ENCODE results near the gene NUP62. TPM values are rescaled to one million over a fixed set of nuclear protein-coding genes. Genes with fewer than 3 reads are reported as not detected.

NUP62 gene
- polyA plus RNA-seq, 12 donors: 43.9 to 530 (median 54.9) TPM

DNA sequence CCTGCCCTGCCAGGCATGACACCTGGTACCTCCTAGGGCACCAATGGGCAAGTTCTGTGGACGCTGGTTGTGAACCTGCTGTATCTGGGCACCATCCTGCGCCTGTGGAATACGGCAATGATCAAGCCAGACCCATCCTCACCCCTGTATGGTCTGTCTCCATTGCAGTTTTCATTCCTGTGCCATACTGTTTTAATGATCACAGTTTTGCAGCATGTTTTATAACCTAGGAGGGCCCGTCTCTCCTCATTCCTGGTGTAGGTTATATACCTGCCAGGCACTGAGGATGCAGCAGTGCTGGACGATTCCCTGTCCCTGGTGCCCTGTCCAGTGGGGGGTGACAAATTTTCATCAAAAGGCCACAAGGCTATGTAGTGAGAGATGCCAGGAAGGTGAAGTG is 46.2 kb downstream of the NUP62 start:
- DNase-seq: no peak

DNA sequence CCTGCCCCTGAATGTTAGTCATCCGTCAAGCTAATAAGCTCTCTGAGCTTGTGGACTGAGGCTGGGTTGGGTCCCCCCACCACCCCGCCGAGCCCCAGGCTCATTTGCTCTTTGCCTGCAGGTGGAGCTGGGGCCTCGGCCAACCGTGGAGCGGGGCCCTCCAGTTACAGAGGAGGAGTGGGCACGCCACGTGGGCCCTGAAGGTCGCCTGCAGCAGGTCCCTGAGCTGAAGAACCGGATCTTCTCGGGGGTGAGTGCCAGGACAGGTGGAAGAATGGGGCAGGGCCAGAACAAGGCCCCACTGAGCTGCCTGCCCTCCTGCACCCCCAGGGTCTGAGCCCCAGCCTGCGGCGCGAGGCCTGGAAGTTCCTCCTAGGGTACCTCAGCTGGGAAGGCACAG is 46.7 kb downstream of the NUP62 start:
- DNase-seq: no peak

DNA sequence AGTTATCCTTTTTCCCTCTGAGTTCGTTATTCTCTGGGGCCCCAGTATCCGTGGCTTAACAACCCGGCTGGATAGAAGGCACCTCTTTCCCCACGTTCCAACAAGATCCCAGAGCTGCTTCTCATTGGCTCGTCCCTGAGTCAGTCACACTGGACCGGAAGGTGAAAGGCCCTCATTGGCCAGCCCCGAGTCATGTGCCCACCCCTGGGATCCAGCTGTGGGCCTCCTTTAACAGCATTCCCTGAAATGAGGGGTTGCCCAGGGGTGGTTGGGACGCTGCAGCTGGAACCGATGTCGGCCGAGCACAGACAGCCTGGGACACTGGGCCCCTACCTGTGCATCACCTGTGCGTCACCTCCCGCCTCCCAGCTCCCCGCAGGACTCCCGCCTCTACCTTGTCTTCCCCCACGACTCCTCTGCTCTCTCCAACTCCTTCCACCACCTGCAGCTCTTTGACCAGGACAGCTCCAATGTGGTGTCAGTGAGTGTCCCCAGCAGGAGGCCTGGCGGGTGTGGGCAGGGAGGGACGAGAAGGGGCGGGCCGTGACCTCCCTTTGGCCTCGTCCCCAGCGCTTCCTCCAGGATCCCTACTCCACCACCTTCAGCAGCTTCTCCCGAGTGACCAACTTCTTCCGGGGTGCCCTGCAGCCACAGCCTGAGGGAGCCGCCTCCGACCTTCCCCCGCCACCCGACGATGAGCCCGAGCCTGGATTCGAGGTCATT is 47.5 kb downstream of the NUP62 start:
- DNase-seq: no peak

DNA sequence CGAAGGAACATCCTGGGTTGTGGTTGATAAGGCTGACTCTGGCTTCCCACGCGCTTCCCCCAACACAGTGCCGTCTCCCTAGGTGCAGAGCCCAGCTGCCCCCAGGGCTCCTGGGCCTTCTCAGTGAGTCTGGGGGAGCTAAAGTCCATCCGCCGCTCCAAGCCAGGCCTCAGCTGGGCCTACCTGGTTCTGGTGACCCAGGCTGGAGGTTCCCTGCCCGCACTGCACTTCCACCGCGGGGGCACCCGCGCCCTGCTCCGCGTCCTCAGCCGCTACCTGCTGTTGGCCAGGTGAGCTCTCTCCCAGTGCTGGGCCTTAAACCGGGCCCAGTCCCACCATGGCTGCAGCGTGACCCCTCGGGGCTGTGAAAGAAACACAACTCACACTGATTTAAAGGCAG is 48.1 kb downstream of the NUP62 start:
- DNase-seq: no peak

DNA sequence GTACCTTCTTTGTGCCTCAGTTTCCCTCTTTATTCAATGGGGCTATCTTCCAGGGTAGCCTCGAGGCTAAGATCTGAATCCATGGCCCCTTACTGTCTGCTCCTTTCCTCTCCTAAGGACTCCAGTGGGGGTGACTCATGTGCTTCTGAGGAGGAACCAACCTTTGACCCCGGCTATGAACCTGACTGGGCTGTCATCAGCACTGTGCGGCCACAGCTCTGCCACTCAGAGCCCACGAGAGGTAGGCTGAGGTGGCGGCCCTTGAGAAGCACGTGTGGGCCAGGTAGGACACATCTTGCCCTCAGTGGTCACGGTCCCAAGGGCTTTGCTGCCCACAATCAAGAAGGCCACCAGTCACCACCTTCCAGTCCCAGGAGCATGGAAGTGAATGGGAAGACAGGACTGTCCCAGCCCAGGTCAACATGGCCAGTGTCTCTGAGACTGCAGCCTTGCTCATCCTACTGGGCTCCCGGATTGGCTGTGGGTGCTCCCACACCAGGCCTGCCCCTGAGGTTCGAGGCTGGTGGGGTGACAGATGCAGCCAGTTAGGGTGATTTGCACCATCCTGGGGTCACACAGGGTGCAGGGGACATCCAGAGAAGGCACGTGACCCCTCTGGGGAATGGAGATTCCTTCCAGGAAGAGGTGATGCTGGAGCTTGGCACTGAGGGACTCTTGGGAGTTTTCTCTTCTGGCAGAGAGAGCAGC is 49.0 kb downstream of the NUP62 start:
- no peak for DNase-seq

DNA sequence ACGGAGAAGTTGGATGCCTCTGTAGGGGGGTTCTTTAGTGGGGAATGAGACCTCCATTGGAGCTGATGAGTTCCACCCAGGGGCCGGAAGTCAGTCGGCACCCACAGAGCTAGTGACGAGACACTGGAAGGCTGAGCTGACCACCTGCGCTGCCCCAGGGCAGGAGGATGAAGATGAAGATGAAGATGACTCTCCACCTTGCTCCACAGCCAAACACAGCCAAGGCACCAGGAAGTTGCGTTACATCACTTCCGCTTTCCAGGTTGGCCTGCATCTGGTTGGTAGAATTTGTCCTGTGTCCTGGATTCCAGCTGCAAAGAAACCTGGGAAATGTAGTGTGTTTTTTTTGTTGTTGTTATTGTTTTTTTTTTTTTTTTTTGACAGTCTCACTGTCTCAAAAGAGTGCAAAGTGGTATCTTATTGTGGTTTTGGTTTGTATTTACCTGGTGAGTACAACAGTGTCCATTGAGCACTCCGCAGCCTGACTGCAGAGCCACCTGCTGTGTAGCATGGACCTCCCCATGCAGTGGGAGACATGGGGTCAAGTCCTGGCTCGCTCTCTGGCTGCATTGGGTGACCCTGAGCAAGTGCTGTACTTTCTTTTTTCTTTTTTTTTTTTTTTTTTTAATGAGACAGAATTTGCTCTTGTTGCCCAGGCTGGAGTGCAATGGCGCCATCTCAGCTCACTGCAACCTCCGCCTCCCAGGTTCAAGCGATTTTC is 49.9 kb downstream of the NUP62 start:
- no peak for DNase-seq

DNA sequence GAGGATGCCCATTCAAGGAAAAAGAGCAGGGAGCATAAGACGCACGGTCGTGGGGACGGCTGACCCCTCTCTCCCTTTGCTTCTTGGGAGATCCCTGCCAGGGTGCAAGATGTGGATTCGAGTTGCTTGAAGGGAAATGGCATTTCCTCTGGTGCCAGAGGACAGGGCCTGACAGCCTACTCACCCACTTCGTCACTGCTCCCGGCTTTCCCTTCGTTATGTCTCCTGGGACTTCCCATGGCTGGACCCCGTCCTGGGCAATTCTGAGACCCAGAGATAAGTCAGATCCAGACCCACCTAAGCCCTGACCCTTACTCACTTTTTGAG is 50.6 kb downstream of the NUP62 start:
- no peak for DNase-seq

DNA sequence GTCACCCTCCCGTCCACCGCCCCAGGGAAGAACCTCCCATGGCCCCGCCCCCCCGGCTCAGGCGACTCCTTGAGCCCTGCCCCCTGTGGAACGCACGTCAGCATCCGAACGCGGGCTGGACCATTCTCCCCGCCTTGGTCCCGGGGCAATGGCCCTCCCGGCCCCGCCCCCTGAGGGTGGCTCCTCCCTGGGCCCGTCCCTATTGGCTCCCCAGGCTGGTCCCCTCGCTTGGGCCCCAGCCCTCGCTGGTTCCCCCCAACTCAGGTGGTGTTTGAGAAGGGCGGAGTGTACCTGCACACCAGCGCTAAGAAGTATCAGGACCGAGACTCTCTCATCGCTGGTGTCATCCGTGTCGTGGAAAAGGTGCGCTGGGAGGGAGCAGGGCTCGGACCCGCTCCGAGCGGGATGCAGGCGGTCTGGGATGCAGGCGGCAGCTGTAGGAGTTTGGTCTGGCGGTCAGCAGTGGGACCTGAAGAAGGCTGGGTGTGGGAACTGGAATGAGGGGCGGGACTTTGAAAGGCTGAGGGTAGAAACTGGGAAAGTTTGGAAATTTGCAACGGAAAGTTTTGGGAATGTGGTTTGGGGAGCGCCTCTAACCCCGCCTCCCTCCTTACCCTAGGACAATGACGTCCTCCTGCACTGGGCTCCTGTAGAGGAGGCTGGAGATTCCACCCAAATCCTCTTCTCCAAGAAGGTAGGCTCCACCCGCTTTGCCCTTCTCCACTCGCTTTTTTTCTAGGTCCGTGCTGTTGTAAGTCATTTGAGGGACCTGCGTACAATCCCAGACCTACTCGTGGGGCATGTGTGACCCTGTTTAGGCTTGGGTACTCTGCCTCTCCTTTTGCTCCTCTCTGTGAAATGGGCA is 51.2 kb downstream of the NUP62 start:
- DNase-seq: peak; percentile 97

DNA sequence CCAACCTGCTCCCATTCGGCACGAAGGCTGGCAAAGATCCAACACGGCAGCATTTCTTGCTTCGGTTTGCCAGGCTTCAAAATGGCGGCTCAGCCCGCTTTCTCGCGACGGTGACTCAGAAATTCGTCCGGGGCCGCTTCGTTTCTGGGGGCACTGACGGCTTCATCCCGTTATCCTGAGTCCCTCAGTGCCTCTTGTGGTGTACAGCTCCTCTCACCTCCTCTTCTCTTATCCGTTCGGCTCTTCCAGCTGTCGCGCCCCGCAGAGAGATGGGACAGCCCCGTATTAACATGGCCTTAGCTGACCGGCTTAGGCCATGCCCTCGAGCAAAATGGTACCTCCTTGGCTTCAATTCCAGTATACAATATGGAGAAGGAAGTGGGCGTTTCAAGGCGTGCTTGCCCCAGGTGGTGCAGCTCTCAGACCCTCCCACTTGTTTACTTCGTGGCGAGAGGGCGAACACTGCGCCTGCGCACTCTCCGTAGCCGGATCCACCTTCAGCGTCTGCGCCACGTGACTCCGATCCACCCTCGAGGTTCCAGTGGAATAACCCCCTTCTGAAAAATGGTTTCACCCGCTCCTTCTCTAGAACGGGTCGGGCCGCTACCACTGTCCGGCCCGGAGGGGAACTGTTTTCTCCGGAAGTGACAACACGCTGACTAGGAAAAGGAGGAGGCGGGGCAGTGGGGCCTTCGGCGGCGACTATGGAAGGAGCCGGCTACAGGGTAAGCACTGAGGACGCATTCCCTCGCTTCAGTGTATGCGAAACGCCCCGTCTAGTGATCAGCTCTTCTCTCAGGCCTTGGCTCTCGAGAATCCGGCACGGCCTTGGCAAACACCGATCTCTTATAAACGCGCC is 52.1 kb downstream of the NUP62 start, which contains the start of the genes AKT1S1 and TBC1D17:
AKT1S1 (minus strand) TSS at position 336 of the 859 bp plus-strand sequence. CDS start 4,060 bp downstream, outside the sequence.
TBC1D17 (plus strand) TSS at position 683 of the 859 bp plus-strand sequence; CDS start at position 705, 22 bp downstream.
- peak; percentile 100 for DNase-seq

DNA sequence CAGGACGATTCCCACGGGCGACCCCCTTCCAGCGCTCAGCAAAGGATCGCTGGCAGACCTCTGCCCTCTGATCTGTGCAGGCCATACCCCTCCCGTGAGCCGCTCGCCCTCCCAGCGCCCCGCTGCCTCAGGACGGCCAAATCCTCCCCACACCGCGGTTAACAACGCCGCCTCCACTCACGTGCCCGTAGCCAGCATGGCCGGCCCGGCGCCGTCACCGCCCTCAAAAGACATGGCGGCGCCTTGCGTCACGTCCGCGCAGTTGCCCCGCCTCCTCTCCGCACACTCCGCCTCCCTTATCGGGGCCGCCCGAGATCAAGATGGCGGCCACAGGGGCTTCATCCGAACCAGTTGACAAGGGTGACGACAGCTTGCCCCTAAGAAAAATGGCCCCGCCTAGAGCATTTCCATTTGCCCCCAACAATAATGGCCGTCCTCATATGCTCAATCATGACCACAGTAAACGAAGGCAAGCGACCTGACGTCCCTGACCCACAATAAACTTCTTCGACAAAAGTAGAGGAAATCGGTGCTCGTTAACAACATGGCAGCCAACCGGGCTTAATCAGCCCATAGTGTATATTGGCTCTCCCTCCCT is 52.8 kb downstream of the NUP62 start:
- peak; percentile 99 for DNase-seq

DNA sequence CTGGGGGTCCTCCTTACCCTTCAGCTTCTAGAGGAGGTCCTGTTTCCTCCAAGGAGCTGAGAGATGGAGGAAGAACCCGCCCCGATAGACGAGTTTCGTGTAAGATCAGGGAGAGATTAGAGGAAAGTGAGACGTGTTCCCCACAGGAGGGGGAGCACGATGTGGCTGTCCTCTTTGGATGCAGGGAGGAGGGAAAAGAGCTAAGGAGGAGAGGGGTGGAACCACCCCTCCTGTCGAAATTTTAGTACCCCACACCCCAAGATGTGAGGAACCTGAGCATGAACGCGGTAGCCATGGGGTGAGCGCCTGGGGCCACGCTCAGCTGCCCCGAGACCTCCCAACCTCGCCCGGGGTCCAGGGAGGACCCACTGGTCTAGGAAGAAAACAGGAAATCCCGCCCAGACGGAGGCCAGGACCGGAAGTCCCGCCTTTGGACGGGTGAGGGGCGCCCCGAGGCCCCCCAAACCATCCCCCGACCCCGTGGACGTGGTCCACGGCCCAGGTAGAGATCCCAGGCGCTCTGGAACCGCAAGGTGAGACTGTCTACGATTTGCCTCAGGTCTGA is 53.4 kb downstream of the NUP62 start:
- peak; percentile 81 for DNase-seq

DNA sequence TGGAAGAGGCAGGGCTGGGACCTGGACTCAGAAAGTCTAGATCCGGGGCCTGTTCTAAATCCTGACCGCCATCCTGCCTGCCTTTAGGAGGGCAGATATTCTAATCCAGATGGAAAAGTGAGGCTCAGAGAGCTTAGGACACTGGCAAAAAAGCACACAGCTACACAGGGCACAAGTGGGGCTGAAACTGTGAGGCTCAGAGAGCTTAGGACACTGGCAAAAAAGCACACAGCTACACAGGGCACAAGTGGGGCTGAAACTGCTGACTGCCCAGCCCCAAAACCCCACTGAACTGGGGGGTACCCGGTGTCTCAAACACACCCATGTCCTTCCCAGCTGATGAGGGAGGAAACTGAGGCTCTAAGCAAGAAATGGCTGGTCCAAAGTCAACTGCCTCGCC is 54.1 kb downstream of the NUP62 start:
- DNase-seq: no peak

DNA sequence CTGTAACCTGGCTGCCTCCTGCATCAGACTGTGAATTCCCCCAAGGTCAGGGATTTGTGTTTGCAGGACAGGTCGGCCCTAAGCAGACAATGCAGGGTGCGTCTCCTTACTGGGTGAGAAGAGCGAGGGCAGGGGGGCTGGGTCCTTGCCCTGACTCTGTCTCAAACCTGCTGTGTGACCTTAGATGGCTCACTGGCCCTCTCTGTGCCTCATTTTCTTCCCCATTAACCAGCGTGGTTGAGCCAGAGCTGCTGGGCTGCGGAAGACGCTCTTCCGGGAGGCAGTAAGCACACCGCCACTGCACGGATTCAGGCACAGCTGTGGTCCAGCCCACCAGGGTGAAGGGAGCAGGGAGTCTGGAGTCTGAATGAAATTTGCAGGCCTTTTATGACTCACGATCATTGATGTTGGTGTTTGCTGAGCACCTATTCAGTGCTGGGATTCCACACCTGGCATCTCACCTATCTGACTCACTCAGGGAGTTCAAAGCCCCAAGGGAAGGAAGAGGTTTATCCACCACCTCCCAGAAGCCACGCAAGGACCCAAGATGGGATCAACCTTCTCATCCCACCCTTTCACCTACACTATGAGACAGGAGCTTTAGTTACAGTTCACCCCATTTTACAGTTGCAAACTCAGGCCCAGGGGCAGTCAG is 54.7 kb downstream of the NUP62 start:
- DNase-seq: no peak

DNA sequence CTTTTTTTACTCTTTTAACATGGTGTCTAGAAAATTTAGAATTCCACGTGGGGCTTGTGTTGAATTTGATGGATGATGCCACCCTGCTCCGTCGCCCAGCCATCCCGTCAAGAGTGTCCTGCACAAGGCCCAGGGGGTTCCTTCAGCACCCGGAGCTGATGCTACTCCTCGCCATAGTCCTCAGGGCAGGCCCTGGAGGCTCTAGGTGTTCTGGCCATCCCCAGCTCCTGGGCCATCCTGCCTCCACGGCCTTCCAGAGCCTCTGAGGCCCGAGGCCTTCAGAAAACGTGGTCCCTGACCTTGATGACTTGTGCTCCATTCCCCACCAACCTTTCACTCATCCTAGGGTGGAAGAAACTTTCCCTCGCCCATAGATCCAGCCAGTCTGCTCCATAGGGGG is 55.5 kb downstream of the NUP62 start:
- no peak for DNase-seq

DNA sequence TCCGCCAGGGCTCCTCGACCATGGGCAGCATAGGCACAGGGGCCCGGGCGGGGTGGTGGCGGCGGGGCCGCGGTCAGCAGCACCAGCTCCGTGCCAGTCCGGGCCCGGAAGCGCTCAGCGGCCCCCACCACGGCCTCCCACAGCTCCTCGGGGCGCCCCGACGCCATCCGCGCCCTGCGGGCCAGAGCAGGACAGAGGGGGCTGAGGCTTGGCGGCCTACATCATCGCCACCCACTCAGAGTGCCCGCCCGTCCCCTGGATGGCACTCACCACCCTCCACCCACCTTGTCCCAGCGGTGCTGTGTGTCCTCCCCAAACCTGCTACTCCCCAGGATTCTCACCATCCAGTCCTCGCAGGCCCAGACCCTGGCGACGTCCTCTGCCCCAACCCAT is 56.2 kb downstream of the NUP62 start:
- DNase-seq: no peak

DNA sequence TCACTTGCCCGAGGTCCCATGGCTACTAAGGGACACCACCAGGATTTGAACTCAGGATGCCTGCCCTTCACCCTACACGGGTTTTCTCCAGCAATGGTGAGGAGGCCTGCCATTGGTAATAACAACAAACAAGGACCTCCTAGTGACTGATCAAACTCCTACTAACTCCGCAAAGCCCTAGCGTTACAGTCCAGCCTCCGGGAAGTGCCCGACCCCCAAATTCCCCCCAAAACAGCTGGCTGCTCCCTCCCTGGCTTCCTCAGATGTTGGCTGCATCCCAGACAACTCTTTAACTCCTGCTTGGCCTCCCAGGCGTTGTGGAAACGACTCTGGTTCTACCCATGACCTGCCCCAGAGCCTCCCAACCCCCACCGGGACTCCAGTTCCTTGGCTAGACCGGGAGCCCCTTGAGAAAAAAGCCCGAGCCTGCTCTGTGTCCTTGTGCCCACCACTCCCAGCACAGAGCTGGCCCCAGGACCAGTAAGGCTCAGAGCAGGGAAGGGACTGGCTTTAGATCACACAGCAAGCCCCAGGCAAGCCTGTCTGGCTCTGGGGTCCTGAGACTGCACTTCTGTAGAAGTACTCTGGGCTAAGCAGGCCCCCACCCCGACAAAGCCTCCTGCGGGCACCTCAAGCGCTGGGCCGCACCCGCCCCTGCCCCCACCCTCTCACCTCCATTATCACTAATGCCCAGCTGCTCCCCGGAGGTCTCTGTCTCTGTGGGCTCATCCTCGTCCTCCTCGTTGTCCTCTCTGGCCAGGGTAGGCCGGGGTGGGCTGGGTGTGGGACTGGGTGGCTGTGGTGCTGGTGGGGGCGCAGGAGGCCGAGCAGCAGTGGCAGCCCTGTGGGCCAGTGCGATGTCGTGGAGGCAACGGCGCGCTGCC is 56.8 kb downstream of the NUP62 start:
- DNase-seq: no peak

DNA sequence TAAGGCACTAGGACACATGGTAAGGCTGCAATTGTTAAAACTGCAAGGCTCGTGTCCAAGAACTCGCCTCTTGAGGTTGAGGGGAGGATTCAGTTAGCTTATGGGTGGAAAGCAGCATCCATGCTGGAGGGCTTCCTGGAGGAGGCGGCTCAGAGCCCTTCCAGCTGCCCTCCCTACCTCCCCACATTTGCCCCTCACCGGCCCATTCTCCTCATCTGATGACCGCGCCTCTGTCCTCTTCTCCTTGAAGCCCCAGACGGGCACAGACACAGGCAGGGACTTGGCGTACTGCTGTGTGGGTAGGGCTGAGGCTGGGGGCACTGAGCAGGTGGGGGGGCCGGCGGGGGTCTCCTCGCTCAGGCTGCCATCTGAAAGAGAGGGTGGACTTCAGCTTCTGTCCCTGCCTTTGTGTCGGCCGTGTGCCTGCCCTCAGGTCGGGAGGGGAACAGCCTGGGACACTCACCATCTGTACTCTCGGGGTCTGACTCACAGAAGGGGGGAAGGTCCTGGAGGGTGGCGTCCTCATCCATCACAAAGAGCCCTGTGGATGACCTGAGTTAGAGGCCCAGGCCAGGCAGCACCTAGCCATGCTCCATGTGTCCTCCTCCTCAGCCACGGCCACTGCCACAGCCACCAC is 57.8 kb downstream of the NUP62 start:
- no peak for DNase-seq
